GM12878 (cell line): Measurements from ENCODE around the gene MAZ. TPM values are rescaled to one million over a fixed set of nuclear protein-coding genes. Genes with fewer than 3 reads are reported as not detected.

Experiments
- ATAC-seq: fragments of 200-7000 bp; cut with Tn5 transposase; 3 replicates; pipeline ENCODE4 v1.9.1; 2020; ENCODE audit warnings: mild to moderate bottlenecking, moderate library complexity
- BruUV-seq: library from RNA; stranded (reverse); fragments of 400-500 nt; replicated peaks from 2 replicates; lab custom pipeline; 2021; lab: Mats Ljungman, UMichigan
- CTCF ChIA-PET: fragments of 300-600 bp; sonication (Branson Sonifier 250); formaldehyde crosslinking; extraction: SDS; loops from one replicate; lab custom pipeline; 2021; ENCODE audit warnings: inconsistent platforms; lab: Yijun Ruan, JAX
- POLR2A ChIA-PET: fragments of 350-600 bp; formaldehyde crosslinking; extraction: SDS; loops from one replicate; lab custom pipeline; 2021; ENCODE audit warnings: inconsistent platforms; lab: Charles Lee
- RAD21 ChIA-PET: fragments of 300-600 bp; sonication (Branson Sonifier 250); formaldehyde crosslinking; loops from one replicate; lab custom pipeline; 2023; ENCODE audit warnings: antibody characterized with exemption; ENCODE audit not compliant: unreplicated experiment; lab: Charles Lee
- SMC1A ChIA-PET: fragments of 300-600 bp; sonication (Branson Sonifier 250); formaldehyde crosslinking; loops from one replicate; lab custom pipeline; 2023; ENCODE audit not compliant: unreplicated experiment, uncharacterized antibody; lab: Charles Lee
- DNase-seq: peaks from one replicate; pipeline ENCODE4 v3.0.0-alpha.2; 2011; ENCODE audit warnings: low read depth, low spot score
- FAIRE-seq: peaks from 3 replicates; lab custom pipeline; 2011; peaks lifted over from hg19 to GRCh38; lab: Jason Lieb, UNC
- H2AFZ ChIP-seq: 2 replicates; pipeline ENCODE4 v1.6.0; 2011; ENCODE audit warnings: low read depth, low read length, control low read depth; ENCODE audit not compliant: control insufficient read depth
- H3K27ac ChIP-seq: 2 replicates; pipeline ENCODE4 v1.5.1; 2011; ENCODE audit warnings: control low read depth; ENCODE audit not compliant: control insufficient read depth, insufficient read depth
- H3K27me3 ChIP-seq, 2 experiments: replicated peaks in 1 of 2; 2 replicates each; pipeline versions ENCODE4 v1.6.0 to v1.6.1; 2011; ENCODE audit warnings: low read length in 1 of 2; ENCODE audit not compliant: control insufficient read depth in 2 of 2, insufficient read depth in 2 of 2
- H3K36me3 ChIP-seq, 2 experiments: 2 replicates each; pipeline ENCODE4 v1.5.1; 2011; ENCODE audit warnings: low read length in 1 of 2; ENCODE audit not compliant: control insufficient read depth in 2 of 2, insufficient read depth in 2 of 2
- H3K4me1 ChIP-seq: 2 replicates; pipeline ENCODE4 v1.6.1; 2011; ENCODE audit warnings: mild to moderate bottlenecking, low read length, moderate library complexity, mixed read lengths; ENCODE audit not compliant: control insufficient read depth, insufficient read depth
- H3K4me2 ChIP-seq: 2 replicates; pipeline ENCODE4 v1.6.0; 2011; ENCODE audit warnings: control low read depth; ENCODE audit not compliant: control insufficient read depth, insufficient read depth
- H3K4me3 ChIP-seq: fragments of 200-600 bp; sonication (generic); 2 replicates; pipeline ENCODE4 v1.5.1; 2016
- H3K79me2 ChIP-seq: 2 replicates; pipeline ENCODE4 v1.6.0; 2011; ENCODE audit warnings: low read length; ENCODE audit not compliant: control insufficient read depth, insufficient read depth
- H3K9ac ChIP-seq: 2 replicates; pipeline ENCODE4 v1.8.0; 2011; ENCODE audit warnings: low read length, control low read depth, mixed read lengths; ENCODE audit not compliant: control insufficient read depth, insufficient read depth
- H3K9me3 ChIP-seq: replicated peaks from 3 replicates; pipeline ENCODE4 v1.5.1; 2011; ENCODE audit warnings: mild to moderate bottlenecking, low read length; ENCODE audit not compliant: control insufficient read depth, insufficient read depth
- H4K20me1 ChIP-seq: 2 replicates; pipeline ENCODE4 v1.6.0; 2011; ENCODE audit not compliant: control insufficient read depth, insufficient read depth
- ESRRA ChIP-seq: IDR thresholded peaks from 2 replicates; pipeline ENCODE4 v1.6.1; 2012; ENCODE audit warnings: mild to moderate bottlenecking, low read length, improper control_type of control experiment
- GABPA ChIP-seq: IDR thresholded peaks from 2 replicates; pipeline ENCODE4 v1.6.1; 2014; ENCODE audit warnings: antibody characterized with exemption, low read depth, mild to moderate bottlenecking, inconsistent platforms
- HCFC1 ChIP-seq: fragments of 150-350 bp; IDR thresholded peaks from 2 replicates; pipeline ENCODE4 v1.6.1; 2014; ENCODE audit warnings: low read length
- HDAC2 ChIP-seq: fragments of 200-600 bp; sonication (generic); IDR thresholded peaks from 2 replicates; pipeline ENCODE4 v1.6.1; 2017
- PBX3 ChIP-seq: IDR thresholded peaks from 2 replicates; pipeline ENCODE4 v1.6.1; 2011; ENCODE audit warnings: mild to moderate bottlenecking, low read depth, low read length, moderate library complexity; ENCODE audit not compliant: insufficient replicate concordance
- RFX5 ChIP-seq: IDR thresholded peaks from 2 replicates; pipeline ENCODE4 v1.6.1; 2011; ENCODE audit warnings: low read depth, low read length, improper control_type of control experiment
- SIX5 ChIP-seq: IDR thresholded peaks from 2 replicates; pipeline ENCODE4 v1.6.1; 2011; ENCODE audit warnings: mild to moderate bottlenecking, low read depth, low read length, moderate library complexity; ENCODE audit not compliant: severe bottlenecking
- SMARCA5 ChIP-seq: fragments of 450-650 bp; IDR thresholded peaks from 2 replicates; pipeline ENCODE4 v1.6.1; 2017; ENCODE audit warnings: mild to moderate bottlenecking
- ZBTB4 ChIP-seq: fragments of 450-650 bp; formaldehyde crosslinking; IDR thresholded peaks from 2 replicates; pipeline ENCODE4 v1.4.0; 2022; ENCODE audit warnings: mild to moderate bottlenecking, moderate library complexity
- ZNF274 ChIP-seq: IDR thresholded peaks from one replicate; pipeline ENCODE4 v1.8.0; 2011; ENCODE audit not compliant: insufficient read length, insufficient read depth
- WGBS: methylation state at CpG from one replicate; pipeline ENCODE4 v1.1.6; 2016; ENCODE audit warnings: low lambda C conversion rate; ENCODE audit not compliant: insufficient replicate concordance, insufficient coverage; ENCODE audit errors: missing lambda C conversion rate; 5-methylcytosine and 5-hydroxymethylcytosine counted together
- in situ Hi-C: fragments of 300-500 bp; cut with MboI; formaldehyde crosslinking; loops from 9 replicates; pipeline ENCODE4 v1.14.3; 2018; ENCODE audit warnings: mixed read lengths
- intact Hi-C: fragments of 100-400 bp; cut with micrococcal nuclease; formaldehyde crosslinking; loops from one replicate; pipeline ENCODE4 v1.14.2; 2022; ENCODE audit not compliant: unreplicated experiment
- polyA plus RNA-seq, 11 experiments: library from polyadenylated mRNA; depleted of rRNA in 4 of 11; unstranded in 6 of 11; stranded (reverse) in 5 of 11; fragments of >200 nt; fragmentation: Nextera tagmentation in 4 of 11; fragmentation: Illumina TruSeq in 1 of 11; extraction: Ambion mirVana in 4 of 11; extraction: Trizol in 1 of 11; gene quantifications; 1 replicate in 1 of 11; 2 replicates in 10 of 11; pipeline versions ENCODE4 v1.2.1 to v1.2.3, GENCODE V29; 2011 to 2016; ENCODE audit warnings: inconsistent platforms in 2 of 11, missing spikeins in 2 of 11, low read depth in 1 of 11
- total RNA-seq, 4 experiments: library from RNA; depleted of rRNA in 3 of 4; stranded (reverse); fragments of >200 nt in 3 of 4; fragmentation: Illumina TruSeq in 1 of 4; extraction: Trizol in 1 of 4; gene quantifications; 2 replicates each; pipeline versions ENCODE4 v1.2.1 to v1.2.3, GENCODE V29; 2013 to 2021

The MAZ gene
- total and polyA plus RNA-seq, 10 of the 15 experiments (the other 5 are each of a cell fraction or from before 2014, with no cell fraction given) = 23.9 to 309 (median 116) TPM

GRCh38 chr16:29818082-29818481 is 11.8 kb downstream of the MAZ start:
- H3K79me2 ChIP-seq = peaks cover 46% of the 10 kb centered on the region
- no peak for DNase-seq
- in situ Hi-C loops (loop anchor here (5.0 kb wide), 1 partner anchor 216 kb away; no protein-coding TSS in a partner anchor), intact Hi-C loops (loop anchor here (5.0 kb wide), 1 partner anchor 204 kb away; the partner anchor contains the start of gene C16orf92)
- SMC1A ChIA-PET = interaction anchor here (0.7 to 7.8 kb wide), 9 partner anchors 10 to 138 kb away, joined by 3 to 48 read pairs (median 3); no protein-coding TSS in a partner anchor
- H3K4me1 ChIP-seq = peaks cover 17% of the 10 kb centered on the region
- H3K4me3 ChIP-seq = 0 out of 2 replicates have a peak overlapping the region, but pooled peaks have one; percentile 99
- H3K9me3 ChIP-seq = no peaks in the 10 kb centered on the region
- H3K27me3 ChIP-seq = no peaks in the 10 kb centered on the region
- RAD21 ChIA-PET = interaction anchor here (1.0 to 7.9 kb wide), 2 partner anchors 11 to 30 kb away, joined by 6 to 51 read pairs; no protein-coding TSS in a partner anchor
- no TSS peak for BruUV-seq
- H3K27ac ChIP-seq = no peak overlapping the region
- POLR2A ChIA-PET = interaction anchor here (0.5 to 5.5 kb wide), 8 partner anchors 8 to 220 kb away, joined by 3 to 40 read pairs (median 3); partner anchors contain the start of gene MAZ
- no peak overlapping the region for H3K9ac ChIP-seq
- no peak for ATAC-seq
- H3K36me3 ChIP-seq = peaks cover 0 to 2% of the 10 kb centered on the region in 2 experiments; a peak in 1 of 4 replicates
- CTCF ChIA-PET = interaction anchor here (0.5 to 8.3 kb wide), 8 partner anchors 10 to 156 kb away, joined by 3 to 99 read pairs (median 5); partner anchors contain the start of genes KIF22 and TAOK2
- WGBS = 100% methylated on average over 4 of the region's 4 CpGs
- TF ChIP-seq ZBTB4 (CRISPR knock-in tag) (no peak), SMARCA5 (no peak), RFX5 (no peak), ESRRA (no peak), HCFC1 (no peak), SIX5 (no peak), PBX3 (no peak), ZNF274 (no peak), HDAC2 (no peak), GABPA (no peak)
- TF ChIP-seq, all 136 proteins: peak for 0
- no peak for FAIRE-seq
- Histone ChIP-seq H3K4me2 (peak overlapping the region; percentile 89; the same call in 1 of the 2 replicates), H2AFZ (no peak overlapping the region), H4K20me1 (no peaks in the 10 kb centered on the region)
